GM19193 (cell line): ENCODE results near the gene CASZ1.

Source experiments
- POLR2A ChIP-seq: IDR thresholded peaks from 4 replicates; pipeline ENCODE4 v1.6.1; 2011; ENCODE audit not compliant: insufficient read depth, insufficient read length; ENCODE audit errors: extremely low read depth

CASZ1 gene

DNA sequence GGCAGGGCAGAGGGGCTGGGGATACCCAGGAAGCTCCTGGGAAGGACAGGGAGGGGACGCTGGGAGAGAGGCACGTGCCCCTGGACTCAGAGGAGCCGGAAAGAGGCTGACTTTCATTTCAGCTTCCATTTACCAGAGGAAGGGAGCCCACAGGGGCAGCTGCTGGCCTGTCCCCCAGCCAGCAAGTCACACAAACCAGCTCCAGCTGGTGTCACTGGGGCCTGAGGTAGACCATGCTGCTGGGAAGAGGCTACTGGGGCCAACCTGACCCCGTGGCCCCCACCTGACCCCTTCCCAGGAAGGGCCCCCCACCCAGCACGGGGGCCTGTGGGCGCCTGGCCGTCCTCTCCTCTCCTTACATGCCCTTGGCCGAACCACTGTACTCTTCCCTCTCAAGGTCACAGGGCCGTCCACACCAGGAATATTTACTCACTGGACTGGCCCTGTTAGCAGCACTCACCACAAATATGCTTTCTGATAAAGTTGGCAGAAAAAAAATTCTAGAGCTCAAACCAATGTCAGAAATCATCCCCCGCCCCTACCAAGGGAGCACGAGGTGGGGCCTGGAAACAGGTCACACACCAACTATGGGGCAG lies 110.5 kb downstream of the CASZ1 start:
- no peak for TF ChIP-seq POLR2A

DNA sequence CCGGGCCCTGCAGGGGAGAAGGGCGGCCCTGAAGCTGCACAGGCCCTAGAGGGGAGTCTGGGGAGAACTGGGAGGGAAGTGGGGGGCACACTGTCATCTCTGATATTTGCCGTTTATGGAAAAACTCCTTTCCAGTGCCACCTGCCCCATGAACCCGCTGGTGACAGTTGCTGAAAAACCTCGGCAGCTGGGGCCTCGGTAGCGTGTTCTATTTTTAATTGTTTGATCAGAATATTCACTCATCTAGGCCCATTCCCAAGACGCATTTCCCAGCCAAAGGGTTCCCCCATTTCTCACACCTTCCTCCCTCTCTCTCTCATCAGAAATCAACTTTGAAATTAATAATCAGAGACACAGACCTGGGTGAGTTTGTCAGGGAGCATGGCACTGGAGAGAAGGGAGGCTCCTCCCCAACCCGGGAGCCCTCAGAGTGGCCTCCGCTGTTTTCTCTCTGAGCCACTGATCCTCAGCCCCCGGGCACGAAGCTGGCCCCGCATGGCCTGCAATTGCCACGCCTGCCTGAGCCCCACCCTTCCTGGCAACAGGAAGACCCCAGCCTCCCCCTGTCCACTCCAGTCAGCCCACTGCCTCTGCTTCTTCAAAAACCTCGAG lies 111.1 kb downstream of the CASZ1 start:
- no peak for TF ChIP-seq POLR2A

DNA sequence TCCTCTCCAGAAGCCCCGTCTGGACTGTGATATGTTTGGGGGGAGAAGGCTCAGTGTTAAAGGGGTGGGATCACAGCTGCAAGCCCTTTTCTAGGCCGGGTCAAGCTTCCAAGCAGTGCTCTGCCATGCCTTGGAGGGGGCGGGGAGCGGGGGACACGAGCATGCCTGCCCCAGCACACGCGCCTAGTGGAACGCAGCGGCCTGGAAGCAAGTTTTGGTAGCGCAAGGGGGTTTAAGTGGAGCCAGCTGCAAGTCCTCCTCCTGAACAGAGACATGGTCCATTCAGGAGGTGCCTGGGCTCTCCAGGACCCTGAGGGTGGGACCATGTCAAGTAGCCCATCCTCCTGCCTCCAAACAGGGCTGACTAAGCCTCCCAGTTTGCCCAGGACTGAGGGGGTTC lies 112.2 kb downstream of the CASZ1 start:
- TF ChIP-seq POLR2A = no peak

DNA sequence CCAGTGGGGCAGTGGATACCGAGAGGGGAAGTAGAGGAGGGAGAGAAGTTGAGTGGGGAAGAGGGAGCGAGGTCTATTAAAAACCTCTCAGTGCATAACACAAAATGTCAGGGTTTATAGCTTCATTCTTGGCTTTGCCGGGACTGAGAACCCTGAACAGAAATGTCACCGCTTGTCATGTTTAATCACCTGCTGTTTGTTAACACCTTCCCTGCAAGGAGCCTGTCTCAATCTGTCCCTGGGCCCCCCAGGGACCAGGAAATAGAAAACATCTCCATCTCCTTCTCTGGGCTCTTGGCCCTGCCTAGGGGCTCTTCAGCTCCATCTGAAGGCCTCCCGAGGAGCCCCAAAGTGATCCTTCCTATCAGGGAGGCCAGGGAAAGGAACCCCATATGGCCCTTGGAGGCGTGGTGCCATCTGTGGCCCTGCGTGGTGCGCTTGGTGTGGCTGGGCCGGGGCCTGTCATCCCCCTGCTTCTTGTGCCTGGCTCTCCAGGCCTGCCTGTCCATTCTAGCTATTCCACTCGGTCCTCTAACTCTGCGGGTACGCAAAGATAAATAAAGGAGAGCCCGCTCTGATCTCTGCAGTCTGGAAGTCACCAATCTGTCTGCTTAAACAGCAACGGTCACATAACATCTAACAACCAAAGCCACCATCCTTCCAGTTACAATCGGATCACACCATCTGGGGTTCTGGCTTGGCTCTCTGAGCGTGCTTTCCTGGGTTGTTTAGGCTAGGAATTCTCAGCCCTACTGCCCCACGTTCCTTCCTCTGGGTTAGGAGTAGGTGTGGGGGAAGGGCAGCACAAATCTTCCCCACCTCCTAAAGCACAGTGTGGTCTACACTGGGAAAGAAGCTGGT lies 113.8 kb downstream of the CASZ1 start:
- TF ChIP-seq POLR2A = no peak

DNA sequence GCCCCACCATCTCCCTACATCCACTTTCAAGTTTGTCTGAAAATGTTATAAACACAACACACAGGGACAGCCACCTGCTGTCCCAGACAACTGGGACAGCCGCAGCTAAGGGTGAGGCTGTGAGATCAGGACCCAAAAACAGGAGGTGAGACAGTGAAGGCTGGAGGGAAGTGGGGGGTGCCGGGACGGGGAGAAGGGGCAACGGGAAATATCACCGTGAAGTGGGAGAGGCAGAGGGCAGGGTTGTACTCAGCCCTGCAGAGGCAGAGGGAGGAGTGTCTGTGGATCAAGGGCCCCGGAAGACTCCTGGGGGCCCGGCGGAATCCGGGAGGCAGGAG lies 114.4 kb downstream of the CASZ1 start:
- TF ChIP-seq POLR2A = no peak

DNA sequence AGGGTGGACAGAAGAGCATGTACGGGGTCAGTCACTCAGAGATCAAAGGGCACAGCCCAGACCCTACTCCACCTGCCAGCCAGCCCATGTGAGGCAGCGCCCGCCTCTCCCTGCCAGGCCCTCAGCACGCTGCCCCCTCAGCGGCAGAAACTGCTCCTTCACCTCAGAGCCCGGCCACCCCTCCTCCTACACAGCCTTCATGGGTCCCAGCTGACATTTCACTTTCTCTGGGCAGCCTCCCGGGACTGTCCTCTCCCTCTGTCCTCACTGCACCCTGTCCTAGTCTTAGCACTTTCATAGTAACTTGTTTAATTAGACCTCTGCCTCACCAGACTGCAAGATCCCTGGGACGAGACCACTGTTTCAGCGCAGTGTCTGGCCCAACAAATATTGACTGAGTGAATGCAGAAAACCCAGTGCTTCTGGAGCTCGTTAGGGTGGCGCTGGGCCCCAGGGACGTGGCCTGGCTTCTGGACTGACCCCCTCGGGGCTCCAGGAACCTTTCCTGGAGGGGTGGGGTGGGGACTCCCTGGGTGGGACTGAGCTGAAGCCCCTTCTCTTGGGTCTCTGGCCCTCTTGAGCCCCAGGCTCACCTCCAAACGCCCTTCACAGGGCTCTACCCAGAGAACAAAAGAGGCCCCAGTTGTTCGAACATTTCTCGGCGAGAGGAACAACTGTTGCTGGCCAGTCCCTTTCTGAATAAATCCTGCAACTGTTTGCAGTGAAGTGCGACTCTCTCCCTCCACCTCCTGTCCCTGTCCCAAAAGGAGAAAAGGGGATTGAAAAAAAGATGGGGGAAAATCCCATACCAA lies 114.9 kb downstream of the CASZ1 start:
- no peak for TF ChIP-seq POLR2A

DNA sequence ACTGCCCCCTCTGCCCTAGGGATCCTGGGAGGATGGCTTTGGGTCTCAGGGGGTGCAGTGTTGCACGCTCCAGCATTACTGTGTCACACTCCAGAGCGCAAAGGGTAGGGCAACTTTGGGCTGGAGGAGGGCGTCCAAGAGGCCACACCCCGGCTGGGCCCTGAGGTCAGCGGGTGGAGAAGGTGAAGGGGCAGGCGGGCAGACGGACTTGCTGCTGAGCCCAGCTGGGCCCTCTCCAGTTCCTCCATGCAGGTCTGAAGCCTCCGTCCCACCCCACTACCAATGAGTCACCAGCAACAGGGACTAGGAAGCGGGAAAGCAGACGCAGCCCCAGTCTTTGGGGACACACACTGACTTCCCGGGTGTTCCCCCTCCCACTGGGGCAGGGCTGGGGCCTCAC lies 116.0 kb downstream of the CASZ1 start:
- TF ChIP-seq POLR2A = no peak

DNA sequence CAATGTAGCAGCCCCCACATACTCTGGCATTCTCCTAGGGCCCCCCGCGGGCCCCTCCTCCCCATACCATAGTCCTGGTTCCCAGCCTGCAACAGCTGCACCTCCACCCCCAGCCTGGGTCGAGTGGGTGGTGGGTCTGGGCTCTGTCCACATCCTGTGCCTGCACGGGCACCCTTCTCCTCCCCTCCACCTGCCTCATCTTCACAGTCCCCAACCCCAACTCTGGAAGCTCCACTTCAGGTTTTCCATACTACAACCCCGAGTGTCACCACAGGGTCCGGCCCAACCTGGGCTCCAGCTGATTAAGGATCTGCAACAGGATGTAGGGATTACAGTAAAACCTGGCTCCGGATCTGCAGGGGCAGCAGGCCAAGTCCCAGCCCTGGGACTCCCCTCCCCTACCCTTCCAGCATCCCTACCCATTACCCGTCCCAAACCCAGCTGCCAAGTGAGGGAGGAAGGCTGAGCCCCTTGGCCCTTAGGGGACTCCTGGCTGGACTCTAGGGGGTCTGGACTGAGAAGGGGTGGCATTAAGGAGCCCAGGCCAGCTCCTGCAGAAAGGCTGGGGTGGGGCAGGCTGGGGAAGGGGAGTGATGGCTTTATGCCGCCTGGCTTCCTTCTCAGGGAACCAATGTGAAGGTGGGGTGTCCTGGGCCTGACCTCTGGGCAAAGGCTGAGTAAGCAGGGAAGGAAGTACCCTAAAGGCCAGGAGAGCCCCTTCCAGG lies 116.8 kb downstream of the CASZ1 start:
- no peak for TF ChIP-seq POLR2A

DNA sequence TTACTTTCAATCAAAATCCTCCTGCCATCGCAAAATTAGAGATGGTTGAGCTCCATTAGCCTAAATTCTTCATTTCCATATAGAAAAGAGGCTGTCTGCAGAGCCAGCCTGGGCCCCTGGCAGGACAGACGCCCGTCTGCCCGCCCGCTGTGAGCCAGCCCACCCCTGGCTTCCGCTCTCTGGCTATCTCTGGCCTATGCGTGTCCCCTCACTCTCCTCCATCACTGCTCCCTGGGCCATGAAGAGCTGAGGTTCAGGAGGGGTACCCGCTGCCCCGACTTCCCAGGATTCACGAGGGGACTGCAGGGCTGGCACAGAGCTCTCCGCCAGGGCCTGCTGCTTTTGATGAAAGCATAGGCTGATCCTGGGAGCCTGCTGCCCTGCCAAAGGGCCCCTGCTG lies 117.6 kb downstream of the CASZ1 start:
- no peak for TF ChIP-seq POLR2A

DNA sequence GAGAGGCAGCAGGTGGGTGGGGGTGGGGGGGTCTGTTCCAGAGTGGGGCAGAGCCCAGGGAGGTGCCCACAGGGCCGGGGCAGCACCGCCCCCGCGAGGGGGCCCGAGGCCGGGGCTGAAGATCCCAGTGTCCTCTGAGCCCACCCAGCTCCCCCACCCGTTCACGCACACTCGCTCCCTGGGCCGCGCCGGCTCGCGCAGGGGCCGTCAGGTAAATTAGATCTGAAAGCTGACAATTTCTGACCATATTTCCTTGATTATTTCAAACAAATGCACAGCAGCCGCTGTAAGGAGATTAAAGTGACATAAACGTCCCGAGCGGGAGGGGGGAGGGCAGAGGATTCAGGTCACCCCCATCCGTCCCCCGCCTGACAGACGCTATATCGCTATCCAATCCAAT lies 118.0 kb downstream of the CASZ1 start:
- TF ChIP-seq POLR2A = no peak

DNA sequence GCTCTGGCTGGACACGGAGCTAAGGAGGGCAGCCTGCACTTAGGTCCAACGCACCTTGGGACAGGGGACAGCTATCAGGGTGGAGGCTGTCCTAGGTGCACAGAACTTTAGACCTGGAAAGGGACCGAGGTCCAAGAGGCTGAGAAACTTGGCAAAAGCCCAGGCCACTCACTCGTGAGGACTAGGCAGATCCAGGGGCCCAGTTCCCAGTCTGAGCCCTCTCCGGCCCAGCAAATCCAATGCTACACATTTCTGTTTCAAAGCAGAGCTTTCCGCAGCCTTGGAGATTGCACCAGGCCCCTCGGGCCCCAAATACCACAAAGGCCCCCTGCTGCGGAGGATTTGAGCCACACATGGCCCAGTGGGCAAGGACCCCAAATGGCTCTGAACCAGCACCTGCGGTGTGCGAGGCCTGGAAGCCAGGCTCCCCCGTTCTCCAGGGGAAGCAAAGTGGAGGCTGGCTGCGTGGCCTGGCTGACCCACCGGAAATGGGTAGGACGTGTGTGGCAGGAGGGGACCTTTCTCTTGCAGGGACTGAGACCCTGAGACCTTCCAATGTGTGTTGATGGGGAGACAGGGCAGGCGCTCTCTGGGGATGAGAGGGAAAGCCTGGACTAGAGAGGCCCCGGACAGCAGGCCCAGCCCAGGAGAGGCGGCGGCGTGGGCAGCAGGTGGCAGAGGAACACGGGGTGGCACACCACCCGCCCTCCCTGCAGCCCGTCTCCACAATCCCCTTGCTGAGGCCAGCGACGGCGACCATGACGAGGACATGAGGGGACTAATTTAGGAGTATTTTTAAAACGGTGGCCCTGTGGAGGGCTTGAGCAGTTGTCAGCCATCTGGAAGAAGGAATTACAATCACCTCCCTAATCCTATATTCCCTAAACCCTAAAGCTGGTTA lies 118.7 kb downstream of the CASZ1 start:
- no peak for TF ChIP-seq POLR2A

DNA sequence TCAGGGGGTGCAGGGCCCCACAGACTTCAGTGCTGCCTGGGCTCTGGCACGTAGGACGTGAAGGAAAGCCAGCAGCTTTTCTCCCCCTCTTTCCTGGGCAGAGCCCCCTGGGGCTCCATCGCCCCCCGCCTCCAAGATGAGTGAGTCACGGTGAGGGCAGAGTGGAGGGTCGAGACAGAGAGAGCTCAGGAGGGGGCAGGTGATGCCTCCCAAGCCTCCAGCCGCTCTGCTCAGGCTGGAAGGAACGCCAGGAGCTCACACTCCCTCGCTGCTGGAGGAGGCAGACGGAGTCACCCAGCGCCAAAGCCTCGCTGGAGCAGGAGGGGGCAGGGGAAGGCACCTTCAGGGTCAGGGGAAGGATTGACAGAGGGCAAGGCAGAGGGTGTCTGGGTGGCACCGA lies 119.5 kb downstream of the CASZ1 start:
- TF ChIP-seq POLR2A = no peak

DNA sequence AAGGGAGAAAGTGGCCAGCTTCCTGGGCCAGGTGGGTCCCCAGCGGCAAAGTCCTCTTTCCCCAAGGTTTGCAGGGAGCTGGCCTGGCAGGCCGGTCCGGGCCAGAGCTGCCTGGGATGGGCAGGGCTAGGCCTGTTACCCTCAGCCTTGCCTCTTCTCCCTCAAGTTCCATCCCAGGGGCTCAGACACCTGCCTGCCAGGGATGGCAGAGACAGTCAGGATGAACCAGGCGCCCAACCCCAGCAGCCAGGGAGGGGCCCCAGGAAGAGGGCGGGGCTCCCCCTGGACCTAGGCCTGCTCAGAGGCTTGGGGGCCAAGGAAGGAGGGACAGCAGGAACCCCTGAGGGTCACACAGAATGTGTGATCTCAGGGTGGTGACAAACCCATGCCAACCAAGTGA lies 120.6 kb downstream of the CASZ1 start:
- TF ChIP-seq POLR2A = no peak
